ENCODE data around the gene TOX3. TPM values are rescaled to one million over a fixed set of nuclear protein-coding genes. Genes with fewer than 3 reads are reported as not detected.

Gene TOX3
- total RNA-seq, 1 donor from 2014 or later = not detected

DNA sequence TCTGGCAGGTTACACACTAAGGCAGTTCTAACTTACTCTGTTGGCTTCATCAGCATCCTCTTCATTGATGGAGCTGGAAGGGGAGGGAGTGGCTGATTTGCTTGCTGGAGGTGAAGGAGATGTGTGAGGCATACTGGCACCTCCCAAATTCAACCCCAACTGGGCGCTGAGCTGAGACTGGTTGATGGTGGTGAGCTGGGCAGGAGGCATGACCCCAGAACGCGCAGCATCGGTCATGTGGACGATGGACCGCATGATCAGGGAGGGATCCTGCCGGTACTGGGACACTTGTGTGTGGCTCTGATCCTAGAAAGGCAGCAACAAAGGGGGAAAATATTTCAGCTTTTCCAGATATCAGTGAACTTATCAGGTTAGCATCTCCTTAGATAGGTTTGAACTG is 96.7 kb downstream of the TOX3 start:
- intact Hi-C loops (cut with micrococcal nuclease) = no loop called here
- no peaks in the 10 kb centered on the region for H3K9me3 Mint-ChIP-seq
- no peak for DNase-seq
- POLR2A ChIA-PET = no interaction called here
- no peaks in the 10 kb centered on the region for H3K27me3 Mint-ChIP-seq
- CTCF ChIA-PET = no interaction called here
- TF ChIP-seq, protein P1, sequence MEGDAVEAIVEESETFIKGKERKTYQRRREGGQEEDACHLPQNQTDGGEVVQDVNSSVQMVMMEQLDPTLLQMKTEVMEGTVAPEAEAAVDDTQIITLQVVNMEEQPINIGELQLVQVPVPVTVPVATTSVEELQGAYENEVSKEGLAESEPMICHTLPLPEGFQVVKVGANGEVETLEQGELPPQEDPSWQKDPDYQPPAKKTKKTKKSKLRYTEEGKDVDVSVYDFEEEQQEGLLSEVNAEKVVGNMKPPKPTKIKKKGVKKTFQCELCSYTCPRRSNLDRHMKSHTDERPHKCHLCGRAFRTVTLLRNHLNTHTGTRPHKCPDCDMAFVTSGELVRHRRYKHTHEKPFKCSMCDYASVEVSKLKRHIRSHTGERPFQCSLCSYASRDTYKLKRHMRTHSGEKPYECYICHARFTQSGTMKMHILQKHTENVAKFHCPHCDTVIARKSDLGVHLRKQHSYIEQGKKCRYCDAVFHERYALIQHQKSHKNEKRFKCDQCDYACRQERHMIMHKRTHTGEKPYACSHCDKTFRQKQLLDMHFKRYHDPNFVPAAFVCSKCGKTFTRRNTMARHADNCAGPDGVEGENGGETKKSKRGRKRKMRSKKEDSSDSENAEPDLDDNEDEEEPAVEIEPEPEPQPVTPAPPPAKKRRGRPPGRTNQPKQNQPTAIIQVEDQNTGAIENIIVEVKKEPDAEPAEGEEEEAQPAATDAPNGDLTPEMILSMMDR (IDR thresholded peaks at IDR 0.05) = no peak
- H3K36me3 Mint-ChIP-seq (ENCODE audit: low read depth) = no peaks in the 10 kb centered on the region
- H3K4me3 Mint-ChIP-seq = no peak overlapping the region
- no peak for ATAC-seq (ENCODE audit: low read depth)
- no peaks in the 10 kb centered on the region for H3K4me1 Mint-ChIP-seq
- H3K27ac Mint-ChIP-seq = no peak overlapping the region

DNA sequence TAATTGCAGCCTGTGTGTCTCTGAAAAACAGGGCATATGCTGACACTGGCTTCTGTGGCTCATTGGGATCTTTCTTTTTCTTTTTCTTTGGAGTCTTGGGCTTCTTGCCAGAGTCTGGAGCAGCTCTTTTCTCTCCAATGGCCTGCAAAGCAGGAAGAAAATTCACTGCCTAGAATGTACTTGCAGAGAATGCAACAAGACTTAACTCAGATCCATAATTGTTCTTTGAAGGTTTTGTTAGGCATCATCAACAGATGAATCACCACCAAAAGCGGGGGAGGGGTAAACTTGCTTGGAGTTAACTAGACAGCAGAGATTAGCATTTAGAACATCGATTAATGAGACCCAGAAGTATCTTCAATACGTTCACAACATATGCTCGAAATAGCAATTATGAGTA is 100.9 kb downstream of the TOX3 start:
- no peak overlapping the region for H3K27ac Mint-ChIP-seq
- no peaks in the 10 kb centered on the region for H3K36me3 Mint-ChIP-seq (ENCODE audit: low read depth)
- no peaks in the 10 kb centered on the region for H3K9me3 Mint-ChIP-seq
- no peaks in the 10 kb centered on the region for H3K4me1 Mint-ChIP-seq
- H3K4me3 Mint-ChIP-seq = no peak overlapping the region
- intact Hi-C loops (cut with micrococcal nuclease) = no loop called here
- no peak for ATAC-seq (ENCODE audit: low read depth)
- ChIA-PET POLR2A (no interaction called here), CTCF (no interaction called here)
- TF ChIP-seq, protein P1 (IDR thresholded peaks at IDR 0.05) = no peak
- no peak for DNase-seq
- no peaks in the 10 kb centered on the region for H3K27me3 Mint-ChIP-seq

DNA sequence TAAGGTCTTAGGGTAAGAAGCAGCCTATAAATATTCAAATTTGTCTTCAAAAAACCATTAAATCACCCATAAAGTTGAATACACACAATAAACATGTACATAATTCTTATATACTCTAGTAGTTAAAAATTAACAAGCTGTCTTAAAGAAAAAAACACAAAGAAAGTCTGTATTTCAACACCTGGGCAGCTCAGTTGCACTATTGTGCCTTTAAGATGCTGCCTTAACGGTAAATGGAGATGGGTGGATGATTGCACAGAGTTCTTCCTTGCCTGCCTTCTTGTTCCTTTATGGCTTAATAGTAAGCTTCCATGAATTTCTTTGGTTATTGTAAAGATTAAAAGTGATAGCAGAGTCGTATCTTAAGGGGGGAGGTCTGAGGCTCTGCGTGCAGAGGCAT is 105.1 kb downstream of the TOX3 start:
- no peaks in the 10 kb centered on the region for H3K27me3 Mint-ChIP-seq
- no peak for ATAC-seq (ENCODE audit: low read depth)
- no peaks in the 10 kb centered on the region for H3K4me1 Mint-ChIP-seq

DNA sequence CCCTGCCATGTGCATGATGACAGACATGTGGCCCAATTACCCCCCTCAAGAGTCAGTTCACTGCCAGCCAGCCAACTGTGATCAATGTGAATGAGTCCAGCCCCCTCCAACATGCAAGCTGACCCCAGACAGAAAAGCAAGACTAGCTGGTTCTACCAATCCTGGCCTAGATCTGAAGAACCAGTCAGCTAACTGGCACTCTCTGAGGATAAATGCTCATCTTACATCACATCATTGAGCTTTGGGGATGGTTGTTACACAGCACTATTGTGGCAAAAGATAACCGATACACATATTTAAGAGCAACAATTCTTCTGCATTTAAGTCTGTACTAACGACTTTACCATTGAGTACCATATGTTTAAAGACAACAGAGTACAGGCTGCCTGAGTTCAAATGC is 106.7 kb downstream of the TOX3 start:
- ATAC-seq (ENCODE audit: low read depth) = no peak
- H3K36me3 Mint-ChIP-seq (ENCODE audit: low read depth) = no peaks in the 10 kb centered on the region
- intact Hi-C loops (cut with micrococcal nuclease) = no loop called here
- no peaks in the 10 kb centered on the region for H3K4me1 Mint-ChIP-seq
- H3K27me3 Mint-ChIP-seq = no peaks in the 10 kb centered on the region
- POLR2A ChIA-PET = no interaction called here
- no peak overlapping the region for H3K4me3 Mint-ChIP-seq
- no peaks in the 10 kb centered on the region for H3K9me3 Mint-ChIP-seq
- no peak for DNase-seq
- no peak overlapping the region for H3K27ac Mint-ChIP-seq
- CTCF ChIA-PET = no interaction called here
- TF ChIP-seq, protein P1 (IDR thresholded peaks at IDR 0.05) = no peak

More for the DNA sequence above, 105.1 kb downstream of the TOX3 start:
- no peaks in the 10 kb centered on the region for H3K36me3 Mint-ChIP-seq (ENCODE audit: low read depth)
- CTCF ChIA-PET = no interaction called here
- no peak overlapping the region for H3K27ac Mint-ChIP-seq
- POLR2A ChIA-PET = no interaction called here
- DNase-seq = no peak
- intact Hi-C loops (cut with micrococcal nuclease) = no loop called here
- TF ChIP-seq, protein P1 (IDR thresholded peaks at IDR 0.05) = no peak
- no peaks in the 10 kb centered on the region for H3K9me3 Mint-ChIP-seq
- H3K4me3 Mint-ChIP-seq = no peak overlapping the region

DNA sequence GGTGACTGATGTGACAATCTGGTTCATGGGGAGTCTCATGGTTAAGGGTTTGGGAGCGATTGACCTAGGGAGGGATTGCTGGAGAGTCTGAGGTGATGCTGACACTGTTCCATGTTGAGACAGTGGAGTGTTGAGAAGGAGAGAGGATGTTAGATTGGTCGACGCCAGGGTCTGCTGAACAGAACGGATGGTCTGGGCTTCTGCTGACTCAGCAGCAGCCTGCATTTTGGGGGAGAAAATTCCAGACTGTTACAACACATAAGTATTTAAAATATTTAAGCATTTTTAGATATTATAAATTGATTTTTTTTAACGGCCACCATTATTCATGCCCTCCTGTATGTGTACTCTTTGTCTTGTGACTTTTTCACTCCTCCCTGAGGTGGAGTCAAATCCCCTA is 107.2 kb downstream of the TOX3 start:
- intact Hi-C loops (cut with micrococcal nuclease) = no loop called here
- DNase-seq = no peak
- POLR2A ChIA-PET = no interaction called here
- CTCF ChIA-PET = no interaction called here
- no peaks in the 10 kb centered on the region for H3K4me1 Mint-ChIP-seq
- H3K27ac Mint-ChIP-seq = no peak overlapping the region
- TF ChIP-seq, protein P1 (IDR thresholded peaks at IDR 0.05) = no peak
- no peak for ATAC-seq (ENCODE audit: low read depth)
- no peaks in the 10 kb centered on the region for H3K27me3 Mint-ChIP-seq
- no peaks in the 10 kb centered on the region for H3K36me3 Mint-ChIP-seq (ENCODE audit: low read depth)
- H3K4me3 Mint-ChIP-seq = no peak overlapping the region
- no peaks in the 10 kb centered on the region for H3K9me3 Mint-ChIP-seq
